Smooth muscle cell (in vitro differentiated cells): ENCODE measurements around the gene FUT8. TPM values are rescaled to one million over a fixed set of nuclear protein-coding genes. Genes with fewer than 3 reads are reported as not detected.

ENCODE experiments used
- DNase-seq: peaks from one replicate; lab custom pipeline; 2025; ENCODE audit not compliant: unreplicated experiment; lab: John Stamatoyannopoulos, UW
- H2AFZ ChIP-seq: fragments of 200-600 bp; sonication (generic); 2 replicates; pipeline ENCODE4 v1.6.0; 2016; ENCODE audit warnings: antibody characterized with exemption, low read depth, mild to moderate bottlenecking
- H3F3A ChIP-seq: fragments of 200-600 bp; sonication (generic); 2 replicates; pipeline ENCODE4 v1.6.0; 2017; ENCODE audit warnings: antibody characterized with exemption, low read depth
- H3K27ac ChIP-seq: fragments of 200-600 bp; sonication (generic); 2 replicates; pipeline ENCODE4 v1.5.1; 2016; ENCODE audit warnings: low read depth, mild to moderate bottlenecking
- H3K27me3 ChIP-seq: fragments of 200-600 bp; sonication (generic); 2 replicates; pipeline ENCODE4 v1.6.1; 2016; ENCODE audit warnings: low read depth, mild to moderate bottlenecking
- H3K36me3 ChIP-seq: fragments of 200-600 bp; sonication (generic); 2 replicates; pipeline ENCODE4 v1.5.1; 2016; ENCODE audit warnings: low read depth
- H3K4me1 ChIP-seq: fragments of 200-600 bp; sonication (generic); 2 replicates; pipeline ENCODE4 v1.5.1; 2016; ENCODE audit warnings: low read depth
- H3K4me2 ChIP-seq: fragments of 200-600 bp; sonication (generic); 2 replicates; pipeline ENCODE4 v1.6.0; 2016; ENCODE audit warnings: mild to moderate bottlenecking
- H3K4me3 ChIP-seq: fragments of 200-600 bp; sonication (generic); 2 replicates; pipeline ENCODE4 v1.5.1; 2016; ENCODE audit warnings: mild to moderate bottlenecking
- H3K79me2 ChIP-seq: fragments of 200-600 bp; sonication (generic); 2 replicates; pipeline ENCODE4 v1.6.0; 2016; ENCODE audit warnings: low read depth, mild to moderate bottlenecking
- H3K9ac ChIP-seq: fragments of 200-600 bp; sonication (generic); 2 replicates; pipeline ENCODE4 v1.6.0; 2016; ENCODE audit warnings: low read depth
- H3K9me3 ChIP-seq: fragments of 200-600 bp; sonication (generic); replicated peaks from 2 replicates; pipeline ENCODE4 v1.5.1; 2016; ENCODE audit warnings: low read depth
- H4K20me1 ChIP-seq: fragments of 200-600 bp; sonication (generic); 2 replicates; pipeline ENCODE4 v1.6.0; 2016; ENCODE audit warnings: low read depth
- WGBS: methylation state at CpG from one replicate; pipeline ENCODE4 v1.1.7; 2016; ENCODE audit warnings: low lambda C conversion rate; 5-methylcytosine and 5-hydroxymethylcytosine counted together
- polyA plus RNA-seq: library from polyadenylated mRNA; unstranded; fragments of >200 nt; fragmentation: Nextera tagmentation; extraction: Ambion mirVana; gene quantifications from 2 replicates; pipeline ENCODE4 v1.2.1, GENCODE V29; 2016
- total RNA-seq: library from RNA; depleted of rRNA; stranded (reverse); fragments of >200 nt; gene quantifications from 2 replicates; pipeline ENCODE4 v1.2.3, GENCODE V29; 2014
- TF ChIP-seq, protein P1 (sequence below): fragments of 200-600 bp; sonication (generic); IDR thresholded peaks from 2 replicates; pipeline ENCODE4 v1.5.1; 2017; ENCODE audit warnings: borderline replicate concordance, mild to moderate bottlenecking, antibody characterized with exemption; ENCODE audit not compliant: insufficient read depth, poor library complexity, severe bottlenecking

The FUT8 gene
- total and polyA plus RNA-seq, 2 experiments from 2014 or later, result 12.8 to 50.2 TPM

GRCh38 chr14:65637780-65638179, 225.2 kb downstream of the FUT8 start:
- H3F3A ChIP-seq, result no peaks in the 10 kb centered on the region
- H3K9me3 ChIP-seq, result no peaks in the 10 kb centered on the region
- H3K4me1 ChIP-seq, result no peaks in the 10 kb centered on the region
- no peak overlapping the region for H3K9ac ChIP-seq
- H3K27me3 ChIP-seq, result no peaks in the 10 kb centered on the region
- TF ChIP-seq, protein P1, sequence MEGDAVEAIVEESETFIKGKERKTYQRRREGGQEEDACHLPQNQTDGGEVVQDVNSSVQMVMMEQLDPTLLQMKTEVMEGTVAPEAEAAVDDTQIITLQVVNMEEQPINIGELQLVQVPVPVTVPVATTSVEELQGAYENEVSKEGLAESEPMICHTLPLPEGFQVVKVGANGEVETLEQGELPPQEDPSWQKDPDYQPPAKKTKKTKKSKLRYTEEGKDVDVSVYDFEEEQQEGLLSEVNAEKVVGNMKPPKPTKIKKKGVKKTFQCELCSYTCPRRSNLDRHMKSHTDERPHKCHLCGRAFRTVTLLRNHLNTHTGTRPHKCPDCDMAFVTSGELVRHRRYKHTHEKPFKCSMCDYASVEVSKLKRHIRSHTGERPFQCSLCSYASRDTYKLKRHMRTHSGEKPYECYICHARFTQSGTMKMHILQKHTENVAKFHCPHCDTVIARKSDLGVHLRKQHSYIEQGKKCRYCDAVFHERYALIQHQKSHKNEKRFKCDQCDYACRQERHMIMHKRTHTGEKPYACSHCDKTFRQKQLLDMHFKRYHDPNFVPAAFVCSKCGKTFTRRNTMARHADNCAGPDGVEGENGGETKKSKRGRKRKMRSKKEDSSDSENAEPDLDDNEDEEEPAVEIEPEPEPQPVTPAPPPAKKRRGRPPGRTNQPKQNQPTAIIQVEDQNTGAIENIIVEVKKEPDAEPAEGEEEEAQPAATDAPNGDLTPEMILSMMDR, result no peak
- no peak overlapping the region for H2AFZ ChIP-seq
- 68% methylated on average over 7 of the region's 7 CpGs for WGBS
- no peaks in the 10 kb centered on the region for H3K79me2 ChIP-seq
- no peak overlapping the region for H3K4me2 ChIP-seq
- H3K4me3 ChIP-seq, result no peak overlapping the region
- no peaks in the 10 kb centered on the region for H3K36me3 ChIP-seq
- peaks cover 4% of the 10 kb centered on the region for H4K20me1 ChIP-seq
- no peak for DNase-seq
- H3K27ac ChIP-seq, result no peak overlapping the region

- Histone ChIP-seq H3K36me3 (no peaks in the 10 kb centered on the region), H3K4me1 (no peaks in the 10 kb centered on the region), H3K9me3 (no peaks in the 10 kb centered on the region), H3K4me2 (no peak overlapping the region), H3K4me3 (no peak overlapping the region), H3K9ac (no peak overlapping the region), H3K27ac (no peak overlapping the region), H4K20me1 (peaks cover 4% of the 10 kb centered on the region), H3K27me3 (no peaks in the 10 kb centered on the region), H3K79me2 (no peaks in the 10 kb centered on the region), H2AFZ (no peak overlapping the region), H3F3A (no peaks in the 10 kb centered on the region)
- TF ChIP-seq, protein P1, result no peak
- 90% methylated on average over 1 of the region's 1 CpG for WGBS
- DNase-seq, result no peak
Observed at GRCh38 chr14:65639216-65639615, 226.7 kb downstream of the FUT8 start.

- Histone ChIP-seq H3K27me3 (no peaks in the 10 kb centered on the region), H2AFZ (no peak overlapping the region), H4K20me1 (no peaks in the 10 kb centered on the region), H3K79me2 (no peaks in the 10 kb centered on the region), H3K4me1 (no peaks in the 10 kb centered on the region), H3K9me3 (no peaks in the 10 kb centered on the region), H3K4me2 (no peak overlapping the region), H3K4me3 (no peak overlapping the region), H3F3A (no peaks in the 10 kb centered on the region), H3K9ac (no peak overlapping the region), H3K36me3 (no peaks in the 10 kb centered on the region), H3K27ac (no peak overlapping the region)
- 99% methylated on average over 2 of the region's 2 CpGs for WGBS
- no peak for DNase-seq
- TF ChIP-seq, protein P1, result no peak
Observed at GRCh38 chr14:65650826-65651225, 238.3 kb downstream of the FUT8 start.

- no peaks in the 10 kb centered on the region for H3K9me3 ChIP-seq
- WGBS, result 96% methylated on average over 2 of the region's 2 CpGs
- TF ChIP-seq, protein P1, result no peak
- no peak overlapping the region for H3K4me2 ChIP-seq
- DNase-seq, result no peak
- no peaks in the 10 kb centered on the region for H4K20me1 ChIP-seq
- no peak overlapping the region for H3K27ac ChIP-seq
- H3K9ac ChIP-seq, result no peak overlapping the region
- no peaks in the 10 kb centered on the region for H3K36me3 ChIP-seq
- H3K79me2 ChIP-seq, result no peaks in the 10 kb centered on the region
- H3K4me3 ChIP-seq, result no peak overlapping the region
- no peaks in the 10 kb centered on the region for H3K4me1 ChIP-seq
- no peaks in the 10 kb centered on the region for H3F3A ChIP-seq
- H2AFZ ChIP-seq, result no peak overlapping the region
- no peaks in the 10 kb centered on the region for H3K27me3 ChIP-seq
Observed at GRCh38 chr14:65656554-65656953, 244.0 kb downstream of the FUT8 start.
